NCI-H69 (cell line): ENCODE measurements around the gene PFN3.

ENCODE experiments used
- DNase-seq: peaks from one replicate; lab custom pipeline; 2025; lab: John Stamatoyannopoulos, UW

Gene PFN3, protein sequence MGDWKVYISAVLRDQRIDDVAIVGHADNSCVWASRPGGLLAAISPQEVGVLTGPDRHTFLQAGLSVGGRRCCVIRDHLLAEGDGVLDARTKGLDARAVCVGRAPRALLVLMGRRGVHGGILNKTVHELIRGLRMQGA

DNA sequence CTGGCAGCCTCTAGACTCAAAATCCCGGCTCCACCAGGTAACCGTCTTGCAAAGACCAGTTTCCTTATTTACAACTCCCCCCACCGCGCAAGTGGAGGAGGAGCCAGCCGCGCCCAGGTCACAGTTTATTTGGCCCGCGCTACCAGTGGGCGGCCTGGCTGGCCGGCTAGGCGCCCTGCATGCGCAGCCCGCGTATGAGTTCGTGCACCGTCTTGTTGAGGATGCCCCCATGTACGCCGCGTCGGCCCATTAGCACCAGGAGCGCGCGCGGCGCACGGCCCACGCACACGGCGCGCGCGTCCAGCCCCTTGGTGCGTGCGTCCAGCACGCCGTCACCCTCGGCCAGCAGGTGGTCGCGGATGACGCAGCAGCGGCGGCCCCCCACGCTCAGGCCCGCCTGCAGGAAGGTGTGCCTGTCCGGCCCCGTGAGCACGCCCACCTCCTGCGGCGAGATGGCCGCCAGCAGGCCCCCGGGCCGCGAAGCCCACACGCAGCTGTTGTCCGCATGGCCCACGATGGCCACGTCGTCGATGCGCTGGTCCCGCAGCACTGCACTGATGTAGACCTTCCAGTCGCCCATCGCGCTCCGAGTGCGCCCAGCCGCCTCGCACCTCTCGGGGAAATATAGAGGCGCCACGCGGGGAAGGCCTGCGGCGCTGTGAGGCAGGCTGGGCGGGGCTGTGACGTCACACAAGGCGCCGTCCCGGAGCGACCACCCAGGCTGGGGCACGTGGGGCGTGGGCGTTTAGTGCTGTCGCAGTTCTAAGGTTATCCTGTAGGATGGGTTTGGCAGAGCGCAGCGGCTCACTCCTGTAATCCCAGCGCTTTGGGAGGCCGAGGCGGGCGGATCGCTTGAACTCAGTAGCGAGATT, at the start of gene PFN3:
TSS of gene PFN3 (minus strand) at position 665 of the 872 bp plus-strand sequence. CDS start at position 580, 85 bp downstream.
- DNase-seq = no peak

DNA sequence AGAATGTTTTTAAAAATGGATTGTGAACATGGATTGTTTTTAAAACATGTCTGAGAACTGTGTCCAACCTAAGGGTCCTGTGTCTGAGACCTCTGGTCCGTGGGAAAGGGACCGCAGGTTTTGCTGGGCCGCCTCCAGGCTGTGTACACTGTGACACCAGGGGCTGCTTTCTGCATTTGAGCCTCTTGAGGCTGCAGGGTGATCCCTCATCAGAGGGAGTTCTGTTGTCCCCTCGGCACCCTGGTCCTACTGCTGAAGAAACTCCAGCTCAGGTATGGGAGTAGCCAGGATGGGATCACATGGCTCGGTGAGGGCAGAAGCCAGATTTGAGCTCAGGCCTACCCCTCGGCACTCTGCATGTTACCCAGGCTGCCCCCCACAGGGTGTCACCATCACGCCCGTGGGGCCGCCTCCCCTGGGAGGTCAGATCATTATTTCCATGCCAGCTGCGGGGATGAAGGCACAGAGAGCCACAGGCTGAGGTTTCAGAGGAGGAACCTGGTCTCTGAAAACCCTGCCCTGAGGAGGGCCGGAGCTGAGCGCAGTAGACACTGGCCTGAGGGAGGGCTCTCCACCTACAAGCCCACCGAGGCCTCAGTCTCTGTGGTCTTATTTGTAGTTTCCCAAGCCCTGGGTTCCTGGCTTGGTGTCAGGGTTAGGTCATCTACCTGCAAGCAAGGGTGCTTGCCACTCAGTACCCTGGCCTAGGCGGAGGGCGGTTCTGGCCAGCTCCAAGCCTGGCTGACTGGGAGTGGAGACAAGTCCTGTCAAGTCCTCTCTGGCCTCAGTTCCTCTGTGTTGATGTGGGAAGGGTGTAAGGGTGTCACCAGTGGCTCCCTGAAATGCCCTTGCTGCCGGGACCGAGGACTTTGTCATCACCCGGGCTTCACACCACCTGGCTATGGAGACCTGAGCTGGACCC, 48.9 kb upstream of the PFN3 start:
- no peak for DNase-seq

DNA sequence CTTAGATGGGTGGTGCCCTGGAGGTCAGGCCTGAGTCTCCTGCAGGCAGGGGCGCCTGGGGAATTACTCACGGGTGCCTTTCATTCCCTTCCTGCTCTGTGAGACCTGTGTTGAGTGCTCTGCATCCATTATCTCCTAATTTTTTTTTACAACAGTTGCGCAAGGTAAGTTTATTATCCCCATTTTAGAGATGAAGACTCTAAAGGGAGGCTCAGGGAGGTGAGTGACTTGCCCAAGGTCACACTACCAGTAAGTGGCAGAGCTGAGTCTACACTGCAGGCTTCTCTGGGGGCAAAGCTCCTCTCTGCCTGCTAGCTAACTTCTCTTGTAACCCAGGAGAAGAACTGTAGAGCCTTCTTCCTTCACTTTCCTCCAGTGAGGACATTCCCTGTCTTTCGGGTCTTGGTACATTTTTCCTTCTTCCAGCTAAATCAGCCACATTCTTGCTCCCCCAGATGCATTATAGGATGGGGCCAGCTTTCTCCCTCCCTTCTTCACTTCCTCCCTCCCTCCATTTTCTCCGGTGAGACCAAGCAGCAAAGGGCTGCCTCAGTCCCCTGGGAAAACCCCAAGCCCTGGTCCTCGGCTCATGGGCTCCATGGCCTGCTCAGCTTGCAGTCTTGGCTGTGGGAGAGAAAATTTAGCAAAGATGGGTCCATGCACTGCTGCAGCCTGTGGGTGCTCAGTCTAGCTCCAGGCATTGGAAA, 47.9 kb upstream of the PFN3 start:
- no peak for DNase-seq

DNA sequence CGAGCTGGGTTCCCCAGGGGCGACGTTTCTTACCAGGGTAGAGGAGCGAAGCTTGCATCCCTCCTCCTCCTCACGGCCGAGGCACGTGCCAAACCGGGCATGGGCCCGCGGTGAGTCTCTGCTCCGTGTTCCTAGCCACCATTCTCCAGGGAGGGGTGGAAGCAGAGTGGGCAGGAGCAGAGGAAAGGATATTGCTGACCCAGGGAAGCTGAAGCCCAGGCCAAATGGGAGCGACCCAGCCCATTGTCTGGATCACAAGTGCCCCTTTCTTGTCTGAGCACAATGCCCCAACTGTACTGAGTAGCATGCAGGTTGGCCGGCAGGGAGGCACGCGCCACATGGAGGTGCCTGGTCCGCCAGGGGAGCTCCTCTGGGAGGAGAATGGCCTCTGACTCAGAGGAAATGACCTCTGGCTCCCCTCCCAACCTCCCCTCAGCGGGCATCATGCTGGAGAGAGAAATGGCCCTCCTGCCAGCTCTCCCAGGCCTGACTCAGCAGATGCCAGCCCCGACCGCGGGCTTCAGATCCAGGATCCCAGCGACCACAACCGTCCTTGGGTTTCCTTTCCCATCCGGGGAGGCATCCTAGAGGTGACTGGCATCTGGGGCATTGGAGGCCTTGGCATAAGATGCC, 47.3 kb upstream of the PFN3 start:
- DNase-seq = peak; percentile 81

DNA sequence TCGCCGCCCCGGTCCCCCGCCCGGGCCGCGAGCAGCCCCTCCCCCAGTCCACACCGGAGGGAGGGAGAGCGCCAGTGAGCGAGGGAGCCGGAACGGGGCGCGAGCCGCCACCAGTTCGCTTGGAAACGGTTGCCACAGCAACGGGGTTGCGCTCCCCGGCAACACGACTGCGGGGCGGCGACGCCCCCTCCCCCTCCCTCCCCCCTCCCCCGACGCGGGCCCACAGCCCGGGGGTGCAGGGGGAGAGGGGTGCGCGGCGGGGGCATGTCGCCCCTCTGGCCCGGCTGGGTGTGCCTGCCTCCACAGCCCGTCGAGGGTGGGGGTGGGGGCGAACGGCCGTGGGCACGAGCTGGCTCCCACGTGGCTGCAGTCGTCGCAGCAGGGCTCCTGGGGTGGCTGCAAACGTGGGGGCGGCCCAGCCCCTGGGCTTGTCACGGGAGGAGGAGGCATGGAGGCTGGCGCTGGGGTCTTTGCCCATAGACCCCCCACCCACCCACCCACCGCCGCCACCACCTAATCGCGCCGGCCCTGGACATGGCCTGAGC, 46.7 kb upstream of the PFN3 start:
- peak; percentile 95 for DNase-seq

DNA sequence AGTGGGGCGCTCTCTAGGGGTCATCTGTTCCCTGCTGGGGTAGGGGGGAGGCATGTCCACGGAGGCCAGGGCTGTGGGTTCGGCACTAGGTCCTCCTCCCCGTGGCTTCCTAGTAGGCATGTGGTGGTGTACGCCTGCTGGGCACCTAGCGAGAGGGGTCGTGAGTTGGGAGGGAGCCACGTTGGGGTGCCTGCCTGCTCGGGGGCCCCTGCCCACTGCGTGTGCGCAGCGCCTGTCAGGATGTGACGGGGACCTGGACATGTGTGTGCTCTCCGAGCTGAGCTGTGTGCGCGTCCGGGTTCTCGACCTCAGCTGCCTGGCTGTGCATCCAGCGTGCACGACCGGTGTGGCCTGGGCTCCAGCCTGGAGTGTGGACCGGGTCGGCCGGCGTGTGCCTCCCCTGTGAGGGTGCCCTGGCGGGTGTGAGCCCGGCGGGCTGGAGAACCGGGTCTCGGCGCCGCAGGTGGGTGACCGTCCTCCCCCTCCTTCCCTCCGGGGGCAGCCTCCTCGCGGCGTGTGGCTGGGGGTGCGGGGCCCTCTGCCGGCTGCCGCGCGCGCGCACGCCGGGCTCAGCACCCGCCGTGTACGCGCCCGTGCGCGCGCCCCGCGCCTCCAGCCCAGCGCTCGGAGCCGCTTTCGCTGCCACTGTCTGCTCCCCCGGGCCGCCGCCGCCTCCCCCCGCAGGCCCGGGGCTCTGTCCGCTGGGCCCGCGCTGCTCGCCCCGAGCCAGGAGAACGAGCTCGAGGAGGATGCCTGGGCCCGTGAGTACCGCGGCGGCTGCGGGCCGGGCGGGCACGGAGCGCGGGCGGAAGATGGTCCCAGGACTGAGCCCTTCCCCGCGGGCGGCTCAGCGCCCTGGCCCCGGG, 46.0 kb upstream of the PFN3 start, which contains the start of gene PRR7:
TSS of gene PRR7 (plus strand) at position 615 of the 866 bp plus-strand sequence. CDS start 8,254 bp downstream, outside the sequence.
- peak; percentile 90 for DNase-seq

DNA sequence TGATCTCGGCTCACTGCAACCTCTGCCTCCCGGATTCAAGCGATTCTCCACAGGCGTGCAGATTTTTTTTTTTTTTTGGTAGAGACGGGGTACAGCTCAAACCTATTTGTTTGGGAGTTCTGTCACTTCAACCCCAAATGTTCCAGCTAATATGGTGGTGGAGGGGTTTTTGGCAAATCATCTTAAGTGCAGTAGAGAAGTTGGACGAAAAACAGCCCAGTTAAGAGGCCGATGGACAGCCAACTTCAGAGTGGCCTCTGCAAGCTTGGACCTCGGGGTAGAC, 45.4 kb upstream of the PFN3 start:
- DNase-seq = no peak

DNA sequence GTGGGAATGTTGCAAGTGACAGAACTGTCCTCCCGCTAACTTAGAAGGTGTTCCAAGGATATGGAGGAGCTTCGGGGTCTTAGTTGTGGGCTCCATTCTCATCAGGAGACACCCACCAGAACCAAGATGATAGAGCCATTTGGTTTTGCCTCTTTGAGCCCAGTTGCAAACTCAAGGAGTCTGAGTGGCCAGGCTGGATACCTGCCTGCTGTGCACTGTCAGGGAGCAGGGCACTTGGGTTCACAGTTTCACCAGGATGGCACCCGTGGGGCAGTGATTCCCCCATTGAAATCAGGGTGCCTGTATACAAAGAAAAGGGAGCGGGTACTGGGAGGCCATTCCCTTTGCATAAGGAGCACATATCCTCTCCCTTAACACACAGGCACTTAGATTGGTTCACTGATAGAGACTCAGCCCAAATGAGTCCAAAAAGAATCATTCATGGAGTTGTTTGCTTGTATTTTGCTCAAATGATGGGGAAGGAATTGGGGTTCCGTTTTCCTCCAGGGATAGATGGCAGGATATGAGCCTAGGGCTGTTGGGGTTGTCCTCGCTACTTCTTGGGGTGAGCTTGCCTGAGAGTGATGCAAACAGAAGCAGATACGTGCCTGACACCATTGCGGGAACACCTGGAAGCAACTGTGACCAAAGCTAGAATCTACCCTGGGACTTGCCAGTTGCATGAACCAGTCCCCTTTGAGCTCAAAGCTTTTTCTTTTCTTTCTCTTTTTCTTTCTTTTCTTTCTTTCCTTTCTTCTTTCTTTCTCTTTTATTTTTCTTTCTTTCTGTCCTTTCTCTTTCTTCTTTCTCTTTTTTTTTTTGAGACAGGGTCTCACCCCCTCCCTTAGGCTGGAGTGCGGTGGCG, 44.8 kb upstream of the PFN3 start:
- DNase-seq = no peak

DNA sequence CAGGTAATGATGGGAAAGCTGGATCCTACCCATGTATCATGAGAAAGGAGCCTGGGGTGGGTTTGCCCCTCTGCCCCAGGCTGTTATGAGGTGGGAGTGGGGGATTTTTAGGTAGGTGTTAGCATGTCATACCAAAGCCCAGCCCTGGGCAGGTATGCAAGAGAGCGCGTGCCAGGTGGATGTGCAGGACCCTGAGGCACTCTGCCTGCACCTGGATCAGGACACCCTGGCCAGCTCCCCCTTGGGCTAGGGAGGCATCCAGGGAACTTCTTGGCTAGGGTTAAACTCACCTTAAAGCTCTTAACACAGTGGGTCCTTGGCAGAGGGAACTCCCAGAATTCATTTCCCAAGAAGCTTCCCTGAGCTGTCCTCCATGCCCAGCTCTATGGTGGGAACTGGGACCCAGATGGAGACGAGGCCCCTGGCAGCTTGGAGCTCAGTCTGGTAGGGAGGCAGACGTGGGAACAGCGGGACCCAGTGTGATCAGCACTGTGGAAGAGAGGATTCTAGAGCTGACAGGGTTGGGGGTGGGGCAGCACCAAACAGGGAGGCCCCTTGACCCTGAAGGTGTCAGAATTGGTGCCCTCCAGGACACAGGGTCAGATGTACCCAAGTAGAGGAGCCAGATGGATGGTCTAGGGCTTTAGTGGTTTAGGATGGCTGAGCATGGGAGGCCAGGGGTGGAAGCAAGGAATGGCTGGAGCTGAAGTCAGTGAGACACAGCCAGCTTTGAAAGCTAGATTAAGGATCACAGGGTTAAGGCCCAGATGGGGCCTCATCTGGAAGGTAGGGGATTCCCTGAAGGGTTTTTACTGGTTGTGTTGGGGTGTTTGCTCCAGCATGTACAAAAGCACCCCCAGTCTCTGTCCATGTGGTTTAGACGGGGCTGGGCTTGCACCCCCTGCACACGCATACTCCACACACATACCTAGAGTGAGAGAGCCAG, 43.9 kb upstream of the PFN3 start:
- DNase-seq = no peak

DNA sequence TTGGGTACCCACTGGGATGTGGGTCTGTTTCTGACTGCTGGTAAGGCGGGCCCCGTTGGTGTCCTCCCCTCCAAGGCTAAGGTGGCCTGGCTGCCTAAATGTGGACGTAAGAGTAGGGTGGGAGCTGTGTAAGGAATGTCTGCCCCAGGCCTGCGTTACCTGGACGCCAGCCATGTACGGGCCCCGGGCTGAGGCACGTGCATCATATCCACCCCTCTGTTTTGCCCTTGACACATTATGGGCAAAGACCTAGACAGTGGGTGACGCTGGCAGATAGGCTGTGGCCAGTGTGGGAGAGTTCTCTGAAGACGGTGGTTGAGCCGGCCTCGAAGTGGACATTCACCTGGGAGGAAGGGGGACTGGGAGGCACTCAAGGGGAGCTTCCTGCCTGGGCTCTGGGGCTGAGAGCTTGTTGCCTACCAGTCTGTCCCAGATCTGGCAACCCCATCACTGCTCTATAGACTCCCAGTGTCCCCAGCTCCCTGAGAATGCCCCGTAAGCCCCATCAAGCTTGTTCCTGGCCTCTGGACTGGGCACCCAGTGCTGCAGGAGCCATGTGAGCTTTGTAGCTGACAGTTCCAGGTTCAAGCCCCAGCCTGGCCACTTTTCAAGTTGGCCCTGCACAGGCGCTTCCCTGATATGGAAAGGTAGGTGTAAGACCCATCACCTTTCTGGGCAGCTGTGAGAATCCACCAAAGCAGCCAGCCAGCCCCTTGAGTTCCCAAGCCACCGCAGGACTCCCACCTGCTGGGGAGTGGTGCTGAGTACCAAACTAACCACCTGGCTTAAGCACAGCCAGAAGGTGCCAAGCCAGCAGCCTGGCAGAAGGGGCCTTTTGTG, 42.9 kb upstream of the PFN3 start:
- DNase-seq = no peak

DNA sequence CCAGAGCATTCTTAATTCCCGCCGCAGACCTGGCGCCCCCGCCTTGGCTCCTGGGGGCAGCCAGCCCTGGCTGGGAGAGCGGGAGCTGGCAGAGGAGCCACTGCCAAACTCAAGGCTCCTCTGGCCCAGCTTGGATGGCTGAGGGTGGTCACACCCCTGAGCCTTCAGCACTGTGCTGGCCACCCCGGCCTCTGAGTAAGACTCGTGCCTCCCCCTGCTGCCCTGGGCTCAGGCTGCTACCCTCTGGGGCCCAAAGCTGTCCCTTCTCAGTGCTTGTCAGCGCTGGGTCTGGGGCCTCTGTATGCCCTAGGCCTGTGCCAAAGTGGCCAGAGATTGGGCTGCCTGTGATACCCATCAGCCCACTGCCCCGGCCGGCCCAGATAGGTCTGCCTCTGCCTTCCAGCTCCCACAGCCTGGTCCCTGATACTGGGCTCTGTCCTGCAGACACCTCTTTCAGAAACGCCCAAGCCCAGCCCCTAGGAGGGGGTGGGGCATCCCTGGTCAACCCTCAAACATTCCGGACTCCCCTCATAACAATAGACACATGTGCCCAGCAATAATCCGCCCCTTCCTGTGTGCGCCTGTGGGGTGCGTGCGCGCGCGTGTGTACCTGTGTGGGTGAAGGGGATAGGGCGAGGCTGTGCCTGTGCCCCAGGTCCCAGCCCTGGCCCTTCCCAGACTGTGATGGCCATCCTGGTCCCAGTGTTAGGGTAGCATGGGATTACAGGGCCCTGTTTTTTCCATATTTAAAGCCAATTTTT, 41.8 kb upstream of the PFN3 start:
- no peak for DNase-seq

DNA sequence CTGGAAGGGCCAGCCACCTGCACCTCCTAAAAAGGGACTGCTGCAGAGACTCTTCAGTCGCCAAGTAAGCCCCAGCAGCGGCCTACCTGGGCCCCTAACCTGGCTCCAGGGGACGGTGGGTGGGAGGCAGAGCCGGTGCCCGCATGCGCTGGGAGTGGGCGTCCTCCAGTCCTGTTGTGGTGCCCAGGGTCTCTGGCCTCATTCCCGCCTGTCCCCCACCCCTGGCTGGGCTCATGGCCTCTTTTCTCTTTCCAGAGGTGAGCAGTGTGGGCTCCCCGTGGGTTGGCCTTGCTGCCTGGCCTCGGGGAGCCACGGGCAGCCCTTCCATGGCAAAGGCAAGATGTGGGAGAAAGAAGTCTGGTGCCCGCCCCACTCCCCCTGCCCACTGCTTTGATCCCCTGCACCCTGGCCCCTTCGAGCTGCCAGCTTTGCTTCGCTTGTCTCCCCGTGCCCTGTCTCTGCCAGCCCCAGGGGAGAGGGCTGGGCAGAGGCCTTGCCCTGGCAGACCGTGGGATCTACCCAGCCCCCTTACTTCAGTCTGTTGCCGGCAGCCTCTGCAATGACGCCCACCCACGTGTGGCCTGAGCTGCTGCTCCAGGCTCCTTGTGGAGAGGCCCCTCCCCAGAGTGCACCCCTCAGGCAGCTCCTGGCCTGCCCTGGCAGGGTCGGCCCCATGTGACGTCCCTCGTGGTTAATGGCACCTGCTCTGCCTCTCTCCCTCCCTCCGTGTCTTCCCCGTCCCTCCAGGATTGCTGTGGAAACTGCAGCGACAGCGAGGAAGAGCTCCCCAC, 40.7 kb upstream of the PFN3 start:
- DNase-seq = no peak

DNA sequence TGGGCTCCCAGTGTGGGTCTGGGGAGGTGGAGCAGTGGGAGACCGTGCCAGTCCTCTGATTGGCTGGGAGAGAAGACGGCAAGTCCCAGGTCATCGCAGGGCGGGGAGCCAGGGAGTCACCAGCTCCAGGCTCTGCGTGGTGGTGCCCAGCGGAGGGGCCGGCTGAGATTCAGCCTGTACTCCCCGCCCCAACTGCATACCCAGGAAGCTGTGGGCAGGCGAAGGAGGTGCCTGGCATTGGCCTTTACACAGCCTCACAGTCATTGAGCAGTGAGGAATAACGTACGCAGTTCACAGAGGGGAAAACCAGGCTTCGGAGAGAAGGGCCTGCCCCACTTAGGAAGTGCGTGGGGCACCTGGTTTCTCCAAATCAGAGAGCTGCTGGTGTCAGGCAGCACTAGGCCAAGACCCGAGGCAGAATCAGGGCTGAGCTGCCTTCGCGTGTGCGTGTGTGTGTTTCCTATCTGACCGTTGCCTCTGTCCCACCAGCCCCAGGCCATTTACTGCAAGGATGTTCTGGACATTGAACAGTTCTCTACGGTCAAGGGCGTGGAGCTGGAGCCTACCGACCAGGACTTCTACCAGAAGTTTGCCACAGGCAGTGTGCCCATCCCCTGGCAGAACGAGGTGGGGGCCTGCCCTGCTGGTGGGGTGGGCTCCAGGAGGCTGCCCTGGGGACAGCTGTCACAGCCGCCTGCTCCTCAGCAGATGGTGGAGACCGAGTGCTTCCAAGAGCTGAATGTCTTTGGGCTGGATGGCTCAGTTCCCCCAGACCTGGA, 39.9 kb upstream of the PFN3 start:
- no peak for DNase-seq

DNA sequence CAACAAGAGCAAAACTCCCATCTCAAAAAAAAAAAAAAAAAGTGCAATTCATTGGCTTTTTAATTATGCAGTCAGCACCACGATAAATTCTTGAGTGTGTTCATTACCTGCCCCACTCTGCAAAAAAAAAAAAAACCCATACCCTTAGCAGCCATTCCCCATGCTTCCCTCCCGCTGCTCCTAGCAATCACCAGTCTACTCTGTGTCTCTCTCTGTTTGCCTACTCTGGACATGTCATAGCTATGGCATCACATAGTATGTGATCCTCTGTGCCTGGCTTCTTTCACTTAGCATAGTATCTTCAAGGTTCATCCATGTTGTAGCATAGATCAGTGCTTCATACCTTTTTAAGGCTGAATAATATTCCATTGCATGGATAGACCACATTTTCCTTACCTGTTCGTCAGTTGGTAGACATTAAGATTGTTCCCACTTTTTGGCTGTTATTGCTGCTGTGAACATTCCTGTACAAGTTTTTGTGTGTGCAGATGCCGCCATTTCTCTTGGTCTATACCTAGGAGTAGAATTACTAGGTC, 39.1 kb upstream of the PFN3 start:
- no peak for DNase-seq

DNA sequence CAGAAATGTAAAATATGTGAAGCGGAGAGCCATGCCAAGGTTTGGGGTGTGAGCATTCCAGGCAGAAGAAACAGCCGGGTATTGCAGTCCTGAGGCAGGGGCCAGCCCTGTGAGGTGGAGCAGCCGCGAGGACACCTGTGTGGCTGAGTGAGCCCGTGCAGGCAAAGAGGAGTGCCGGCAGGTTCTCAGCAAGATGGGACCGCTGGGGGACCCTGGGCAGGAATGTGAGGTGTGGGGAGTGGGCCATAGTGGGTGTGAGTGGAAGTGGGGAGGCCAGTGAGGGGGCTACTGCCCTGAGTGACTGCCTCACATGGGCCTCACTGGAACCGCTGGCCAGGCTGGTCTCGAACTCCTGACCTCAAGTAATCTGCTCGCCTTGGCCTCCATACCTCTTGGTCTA, 38.0 kb upstream of the PFN3 start:
- DNase-seq = no peak
